Effector memory CD4-positive, alpha-beta T cell (primary cell): ENCODE measurements around the gene SSR1.
A peak's percentile ranks its signal among the peaks of the same experiment; 100 is the strongest.
"Not testable (repeated sequence)": the region's sequence is repeated elsewhere in the genome, so short reads cannot be mapped to it uniquely, and the experiment has no call there.

Experiments
- DNase-seq, 3 donors: peaks; one replicate each; pipeline ENCODE4 v3.0.0-alpha.2; 2020
- H3K27ac ChIP-seq: 2 replicates; pipeline ENCODE4 v1.7.0; 2013; ENCODE audit warnings: mild to moderate bottlenecking, low read length, moderate library complexity; ENCODE audit not compliant: insufficient read depth, poor library complexity, severe bottlenecking
- H3K27me3 ChIP-seq: replicated peaks from 2 replicates; pipeline ENCODE4 v1.7.0; 2013; ENCODE audit warnings: mild to moderate bottlenecking, low read length; ENCODE audit not compliant: insufficient read depth, control insufficient read depth, poor library complexity, severe bottlenecking
- H3K36me3 ChIP-seq: 2 replicates; pipeline ENCODE4 v1.7.0; 2013; ENCODE audit warnings: mild to moderate bottlenecking, low read length, moderate library complexity; ENCODE audit not compliant: control insufficient read depth, insufficient read depth
- H3K4me1 ChIP-seq: 2 replicates; pipeline ENCODE4 v1.7.0; 2013; ENCODE audit warnings: low read length, mild to moderate bottlenecking; ENCODE audit not compliant: control insufficient read depth, insufficient read depth, poor library complexity, severe bottlenecking
- H3K4me3 ChIP-seq: 2 replicates; pipeline ENCODE4 v1.7.0; 2013; ENCODE audit warnings: low read length, low read depth, mild to moderate bottlenecking; ENCODE audit not compliant: insufficient read depth, poor library complexity, severe bottlenecking
- H3K9me3 ChIP-seq: 2 replicates; pipeline ENCODE4 v1.7.0; 2013; ENCODE audit warnings: mild to moderate bottlenecking, low read length, moderate library complexity; ENCODE audit not compliant: control insufficient read depth

The SSR1 gene

GRCh38 chr6:7319406-7319805, 6.4 kb upstream of the SSR1 start:
- not testable (repeated sequence) for H3K36me3 ChIP-seq, H3K27me3 ChIP-seq, H3K4me1 ChIP-seq, H3K27ac ChIP-seq, DNase-seq, H3K9me3 ChIP-seq, H3K4me3 ChIP-seq

- no peaks in the 10 kb centered on the region for H3K4me1 ChIP-seq
- H3K9me3 ChIP-seq: no peaks in the 10 kb centered on the region
- no peak for DNase-seq
- H3K36me3 ChIP-seq: no peaks in the 10 kb centered on the region
- H3K27ac ChIP-seq: no peak overlapping the region
- H3K4me3 ChIP-seq: no peak overlapping the region
- H3K27me3 ChIP-seq: no peaks in the 10 kb centered on the region
Measured at GRCh38 chr6:7317538-7317937, 4.5 kb upstream of the SSR1 start.

DNA sequence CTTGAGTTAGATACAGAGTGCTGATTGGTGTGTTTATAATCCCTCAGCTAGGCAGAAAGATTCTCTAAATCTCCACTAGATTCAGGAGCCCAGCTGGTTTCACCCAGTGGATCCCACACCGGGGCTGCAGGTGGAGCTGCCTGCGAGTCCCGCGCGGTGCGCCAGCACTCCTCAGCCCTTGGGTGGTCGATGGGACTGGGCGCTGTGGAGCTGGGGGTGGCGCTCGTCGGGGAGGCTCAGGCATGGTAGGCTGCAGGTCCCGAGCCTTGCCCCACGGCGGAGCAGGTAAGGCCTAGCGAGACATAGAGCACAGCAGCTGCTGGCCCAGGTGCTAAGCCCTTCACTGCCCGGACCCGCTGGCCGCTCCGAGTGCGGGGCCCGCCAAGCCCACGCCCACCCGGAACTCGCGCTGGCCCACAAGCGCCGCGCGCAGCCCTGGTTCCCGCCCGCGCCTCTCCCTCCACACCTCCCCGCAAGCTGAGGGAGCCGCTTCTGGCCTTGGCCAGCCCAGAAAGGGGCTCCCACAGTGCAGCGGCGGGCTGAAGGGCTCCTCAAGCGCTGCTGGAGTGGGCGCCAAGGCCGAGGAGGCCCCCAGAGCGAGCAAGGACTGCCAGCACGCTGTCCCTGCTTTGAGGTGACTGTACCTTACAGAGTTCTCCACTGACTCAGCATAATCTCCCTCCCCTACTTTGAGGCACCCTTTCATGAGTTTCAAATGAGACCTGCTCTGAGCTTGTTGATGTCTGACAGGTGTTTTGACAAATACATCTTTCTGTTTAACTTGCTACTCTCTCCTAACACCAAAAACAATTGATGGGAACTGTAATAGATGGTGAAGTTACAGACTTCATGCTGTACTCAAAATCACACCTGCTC, 3.9 kb upstream of the SSR1 start:
- no peak for DNase-seq
- no peaks in the 10 kb centered on the region for H3K36me3 ChIP-seq
- no peak overlapping the region for H3K27ac ChIP-seq

GRCh38 chr6:7315948-7316365, 3.0 kb upstream of the SSR1 start:
- Histone ChIP-seq H3K4me3 (no peak overlapping the region), H3K9me3 (no peaks in the 10 kb centered on the region), H3K27ac (no peak overlapping the region), H3K27me3 (no peaks in the 10 kb centered on the region), H3K36me3 (no peaks in the 10 kb centered on the region), H3K4me1 (no peaks in the 10 kb centered on the region)
- no peak for DNase-seq

More for the DNA sequence above, 3.9 kb upstream of the SSR1 start:
- no peaks in the 10 kb centered on the region for H3K27me3 ChIP-seq
- H3K4me1 ChIP-seq: no peaks in the 10 kb centered on the region
- no peaks in the 10 kb centered on the region for H3K9me3 ChIP-seq
- H3K4me3 ChIP-seq: no peak overlapping the region

- not testable (repeated sequence) for H3K4me3 ChIP-seq, H3K36me3 ChIP-seq
Measured at GRCh38 chr6:7315087-7315947, 2.3 kb upstream of the SSR1 start.

GRCh38 chr6:7314414-7314813, 1.4 kb upstream of the SSR1 start:
- Histone ChIP-seq H3K27me3 (no peaks in the 10 kb centered on the region), H3K9me3 (no peaks in the 10 kb centered on the region), H3K27ac (no peak overlapping the region), H3K4me1 (no peaks in the 10 kb centered on the region), H3K36me3 (peaks cover 5% of the 10 kb centered on the region), H3K4me3 (no peak overlapping the region)
- no peak for DNase-seq

More at GRCh38 chr6:7315087-7315947, 2.3 kb upstream of the SSR1 start:
- H3K9me3 ChIP-seq, H3K27me3 ChIP-seq, H3K27ac ChIP-seq, H3K4me1 ChIP-seq, DNase-seq: not testable (repeated sequence)

DNA sequence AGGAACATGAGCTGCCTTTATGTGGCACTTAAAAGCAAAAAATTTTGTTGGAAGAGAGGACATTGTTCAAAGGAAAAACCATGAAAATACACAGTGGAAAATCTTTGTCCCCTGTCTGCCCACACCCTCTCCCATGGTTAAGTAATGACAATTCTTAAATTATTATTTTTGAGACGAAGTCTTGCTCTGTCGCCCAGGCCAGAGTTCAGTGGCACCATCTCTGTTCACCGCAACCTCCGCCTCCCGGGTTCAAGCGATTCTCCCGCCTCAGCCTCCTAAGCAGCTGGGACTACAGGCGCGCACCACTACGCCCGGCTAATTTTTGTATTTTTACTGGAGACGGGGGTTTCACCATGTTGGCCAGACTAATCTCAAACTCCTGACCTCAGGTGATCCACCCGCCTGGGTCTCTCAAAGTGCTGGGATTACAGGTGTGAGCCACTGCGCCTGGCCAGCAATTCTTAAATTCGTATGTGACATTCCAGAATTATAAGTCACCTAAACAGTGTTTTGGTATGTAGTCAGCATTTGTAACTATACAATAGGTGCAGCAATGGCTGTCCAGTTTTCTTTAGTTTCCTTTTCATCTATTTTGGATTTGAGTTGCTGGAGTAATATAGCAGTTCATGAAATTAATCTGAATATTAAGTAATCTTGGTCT, 636 bp upstream of the SSR1 start:
- Histone ChIP-seq H3K4me3 (peak overlapping the region; percentile 98), H3K9me3 (no peaks in the 10 kb centered on the region), H3K27ac (peak overlapping the region; percentile 78), H3K36me3 (peaks cover 12% of the 10 kb centered on the region), H3K4me1 (no peaks in the 10 kb centered on the region), H3K27me3 (no peaks in the 10 kb centered on the region)
- DNase-seq: peak in 1 of 3 donors; percentile 2

DNA sequence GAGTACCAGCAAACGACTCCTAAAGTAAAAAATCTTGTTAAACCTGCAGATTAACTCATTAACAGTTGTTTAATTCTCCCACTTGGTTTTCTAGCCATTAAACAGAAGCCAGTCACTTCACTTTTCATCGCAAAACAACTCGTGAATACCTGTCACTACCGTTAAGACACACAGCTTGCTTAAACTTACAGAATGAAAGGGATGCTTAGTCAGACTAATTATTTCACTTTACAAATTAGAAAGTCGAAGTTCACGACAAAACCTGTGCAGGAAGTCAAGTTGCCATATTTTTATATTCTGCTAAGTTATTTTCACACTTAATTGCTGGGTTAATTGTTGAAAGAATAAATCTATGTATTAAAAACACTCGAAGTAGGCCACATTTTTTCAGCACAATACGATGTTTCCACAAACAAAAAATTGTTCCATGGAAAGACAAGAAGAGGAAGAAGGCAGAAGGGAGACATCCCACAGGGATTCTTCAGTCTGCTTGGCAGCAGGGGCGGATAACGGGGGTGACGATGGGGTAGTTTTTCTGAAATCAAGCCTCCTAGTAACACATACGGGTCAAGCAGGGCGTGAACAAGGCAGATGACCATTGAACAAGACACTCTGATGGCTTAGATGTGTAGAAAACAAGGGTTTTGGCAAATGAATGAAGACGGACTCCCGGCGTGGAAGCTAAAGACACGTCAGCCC, 933 bp downstream of the SSR1 start:
- Histone ChIP-seq H3K4me1 (no peaks in the 10 kb centered on the region), H3K9me3 (no peaks in the 10 kb centered on the region), H3K27me3 (no peaks in the 10 kb centered on the region), H3K4me3 (peak overlapping the region; percentile 98), H3K27ac (peak overlapping the region; percentile 78), H3K36me3 (peaks cover 28% of the 10 kb centered on the region)
- DNase-seq: no peak

DNA sequence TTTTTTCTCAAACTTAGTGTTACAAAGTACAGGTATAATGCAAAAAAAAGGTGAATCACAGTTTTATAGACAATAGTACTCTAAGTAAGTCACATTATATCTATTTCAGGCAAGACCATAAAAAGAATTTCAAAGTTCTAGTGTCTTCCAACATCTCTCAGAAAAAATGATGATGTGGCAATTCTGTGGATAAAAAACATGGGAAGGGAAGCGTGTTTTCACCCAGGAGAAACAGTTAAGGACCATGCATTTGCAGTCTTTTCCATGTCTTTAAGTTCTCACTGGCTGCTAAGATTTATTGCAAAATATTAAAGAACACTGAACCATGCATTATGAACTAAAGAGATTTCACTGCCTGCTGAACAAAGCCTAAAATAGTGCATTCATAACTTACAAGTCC, 1.8 kb downstream of the SSR1 start:
- H3K4me1 ChIP-seq: no peaks in the 10 kb centered on the region
- DNase-seq: no peak
- H3K27ac ChIP-seq: no peak overlapping the region
- no peaks in the 10 kb centered on the region for H3K9me3 ChIP-seq
- H3K27me3 ChIP-seq: no peaks in the 10 kb centered on the region
- H3K4me3 ChIP-seq: no peak overlapping the region
- H3K36me3 ChIP-seq: peaks cover 29% of the 10 kb centered on the region
